Neural cell (in vitro differentiated cells): Measurements from ENCODE around the gene F13B. TPM values are rescaled to one million over a fixed set of nuclear protein-coding genes. Genes with fewer than 3 reads are reported as not detected.

ENCODE experiments used
- H2AFZ ChIP-seq: fragments of 200-600, 300-800 bp; sonication (generic), shearing (Covaris generic); 2 replicates; pipeline ENCODE4 v1.6.0; 2014; ENCODE audit warnings: low read depth, mild to moderate bottlenecking, antibody characterized with exemption, low read length, moderate library complexity
- H3F3A ChIP-seq: fragments of 200-600 bp; shearing (Covaris generic); 2 replicates; pipeline ENCODE4 v1.6.1; 2016; ENCODE audit warnings: mild to moderate bottlenecking, moderate library complexity, mixed read lengths, antibody characterized with exemption, low read length; ENCODE audit not compliant: insufficient read depth, poor library complexity, severe bottlenecking
- H3K27ac ChIP-seq: fragments of 200-600, 300-800 bp; sonication (generic), shearing (Covaris generic); 2 replicates; pipeline ENCODE4 v1.5.1; 2014; ENCODE audit warnings: mild to moderate bottlenecking, low read length, moderate library complexity
- H3K27me3 ChIP-seq: fragments of 300-800, 200-600 bp; sonication (generic), shearing (Covaris generic); 2 replicates; pipeline ENCODE4 v1.6.0; 2014; ENCODE audit warnings: mild to moderate bottlenecking, low read depth, low read length, moderate library complexity; ENCODE audit not compliant: insufficient read depth
- H3K36me3 ChIP-seq: fragments of 300-800, 200-600 bp; sonication (generic), shearing (Covaris generic); 2 replicates; pipeline ENCODE4 v1.5.1; 2014; ENCODE audit warnings: mild to moderate bottlenecking, antibody characterized with exemption, low read length, moderate library complexity; ENCODE audit not compliant: insufficient read depth
- H3K4me2 ChIP-seq: fragments of 300-800, 200-600 bp; sonication (generic), shearing (Covaris generic); 2 replicates; pipeline ENCODE4 v1.6.0; 2014; ENCODE audit warnings: mild to moderate bottlenecking, low read length
- H3K4me3 ChIP-seq: fragments of 300-800, 200-600 bp; sonication (generic), shearing (Covaris generic); 2 replicates; pipeline ENCODE4 v1.5.1; 2014; ENCODE audit warnings: mild to moderate bottlenecking, low read length, moderate library complexity
- H3K79me2 ChIP-seq: fragments of 200-600 bp; shearing (Covaris generic); replicated peaks from 2 replicates; pipeline ENCODE4 v1.6.0; 2014; ENCODE audit warnings: mild to moderate bottlenecking, low read length, moderate library complexity; ENCODE audit not compliant: insufficient read depth
- H3K9ac ChIP-seq: fragments of 300-800, 200-600 bp; sonication (generic), shearing (Covaris generic); 2 replicates; pipeline ENCODE4 v1.6.1; 2016; ENCODE audit warnings: mild to moderate bottlenecking, low read length, mixed read lengths
- H3K9me2 ChIP-seq: fragments of 200-600 bp; shearing (Covaris generic); 2 replicates; pipeline ENCODE4 v1.6.1; 2016; ENCODE audit warnings: mild to moderate bottlenecking, low read length, mixed read lengths; ENCODE audit not compliant: insufficient read depth
- H3K9me3 ChIP-seq: fragments of 200-600, 300-800 bp; sonication (generic), shearing (Covaris generic); 2 replicates; pipeline ENCODE4 v1.6.1; 2016; ENCODE audit warnings: mild to moderate bottlenecking, mixed run types, low read length, moderate library complexity, mixed read lengths
- H4K20me1 ChIP-seq: fragments of 200-600 bp; shearing (Covaris generic); 2 replicates; pipeline ENCODE4 v1.6.1; 2016; ENCODE audit warnings: mild to moderate bottlenecking, mixed run types; ENCODE audit not compliant: insufficient read depth
- CTCF ChIP-seq: fragments of 450-650 bp; IDR thresholded peaks from 2 replicates; pipeline ENCODE4 v1.5.1; 2014; ENCODE audit warnings: antibody characterized with exemption, mild to moderate bottlenecking, moderate library complexity; ENCODE audit not compliant: poor library complexity, severe bottlenecking
- EP300 ChIP-seq: fragments of 450-650 bp; conservative IDR thresholded peaks from 2 replicates; pipeline ENCODE4 v1.6.1; 2014; ENCODE audit warnings: antibody characterized with exemption, mild to moderate bottlenecking, moderate library complexity; ENCODE audit not compliant: poor library complexity, severe bottlenecking
- EZH2 ChIP-seq: fragments of 200-600, 300-800 bp; shearing (Covaris generic), sonication (generic); IDR thresholded peaks from 2 replicates; pipeline ENCODE4 v1.6.1; 2014; ENCODE audit warnings: antibody characterized with exemption, low read length, borderline replicate concordance, mild to moderate bottlenecking; ENCODE audit not compliant: insufficient read depth, poor library complexity, severe bottlenecking
- MXI1 ChIP-seq: fragments of 450-650 bp; conservative IDR thresholded peaks from 2 replicates; pipeline ENCODE4 v1.6.1; 2014; ENCODE audit warnings: antibody characterized with exemption, mild to moderate bottlenecking; ENCODE audit not compliant: poor library complexity, severe bottlenecking
- POLR2AphosphoS5 ChIP-seq: IDR thresholded peaks from 2 replicates; pipeline ENCODE4 v1.6.1; 2012
- RAD21 ChIP-seq: fragments of 450-650 bp; conservative IDR thresholded peaks from 2 replicates; pipeline ENCODE4 v1.6.1; 2014; ENCODE audit warnings: antibody characterized with exemption, mild to moderate bottlenecking, moderate library complexity
- REST ChIP-seq: IDR thresholded peaks from 2 replicates; pipeline ENCODE4 v1.6.1; 2012; ENCODE audit warnings: borderline replicate concordance
- SMC3 ChIP-seq: fragments of 450-650 bp; conservative IDR thresholded peaks from 2 replicates; pipeline ENCODE4 v1.6.1; 2014; ENCODE audit warnings: antibody characterized with exemption, mild to moderate bottlenecking, moderate library complexity; ENCODE audit not compliant: poor library complexity
- TAF1 ChIP-seq: IDR thresholded peaks from 2 replicates; pipeline ENCODE4 v1.6.1; 2012; ENCODE audit warnings: low read depth
- polyA plus RNA-seq: library from polyadenylated mRNA; depleted of rRNA; stranded (reverse); fragments of >200 nt; gene quantifications from 2 replicates; pipeline ENCODE4 v1.2.3, GENCODE V29; 2014

Gene F13B
- polyA plus RNA-seq, 1 donor from 2014 or later = not detected

- Histone ChIP-seq H3K79me2 (no peaks in the 10 kb centered on the region), H3K4me3 (no peak overlapping the region), H3K36me3 (no peaks in the 10 kb centered on the region), H3K27me3 (no peaks in the 10 kb centered on the region), H3K9me2 (no peaks in the 10 kb centered on the region), H3K9me3 (no peaks in the 10 kb centered on the region), H4K20me1 (no peaks in the 10 kb centered on the region), H3K4me2 (no peak overlapping the region), H2AFZ (no peak overlapping the region), H3K9ac (no peak overlapping the region), H3K27ac (no peak overlapping the region), H3F3A (no peaks in the 10 kb centered on the region)
- TF ChIP-seq SMC3 (no peak), MXI1 (no peak), TAF1 (no peak), RAD21 (no peak), EP300 (no peak), REST (no peak), POLR2AphosphoS5 (no peak), CTCF (no peak), EZH2 (no peak)
Measured at GRCh38 chr1:197062692-197063091, 4.4 kb downstream of the F13B start.

- no peak overlapping the region for H3K9ac ChIP-seq
- no peaks in the 10 kb centered on the region for H3K27me3 ChIP-seq
- no peaks in the 10 kb centered on the region for H3K79me2 ChIP-seq
- no peak overlapping the region for H3K4me3 ChIP-seq
- H3F3A ChIP-seq = no peaks in the 10 kb centered on the region
- H2AFZ ChIP-seq = no peak overlapping the region
- H3K4me2 ChIP-seq = no peak overlapping the region
- no peaks in the 10 kb centered on the region for H3K9me3 ChIP-seq
- TF ChIP-seq EP300 (no peak), CTCF (no peak), EZH2 (no peak), SMC3 (no peak), TAF1 (no peak), RAD21 (no peak), MXI1 (no peak), REST (no peak), POLR2AphosphoS5 (no peak)
- H3K9me2 ChIP-seq = no peaks in the 10 kb centered on the region
- H3K27ac ChIP-seq = no peak overlapping the region
- H3K36me3 ChIP-seq = no peaks in the 10 kb centered on the region
- no peaks in the 10 kb centered on the region for H4K20me1 ChIP-seq
Measured at GRCh38 chr1:197049100-197049499, 18.0 kb downstream of the F13B start.
